D721Med (cell line): Measurements from ENCODE around the gene MICB.
A peak's percentile ranks its signal among the peaks of the same experiment; 100 is the strongest.
"Not testable (repeated sequence)": the region's sequence is repeated elsewhere in the genome, so short reads cannot be mapped to it uniquely, and the experiment has no call there.

Experiments
- DNase-seq: peaks from one replicate; pipeline ENCODE4 v3.0.0; 2011; ENCODE audit warnings: low spot score; ENCODE audit not compliant: insufficient read length
- FAIRE-seq: peaks from 2 replicates; lab custom pipeline; 2011; peaks lifted over from hg19 to GRCh38; lab: Jason Lieb, UNC
- CTCF ChIP-seq: IDR thresholded peaks from 2 replicates; pipeline ENCODE4 v1.5.1; 2012; ENCODE audit warnings: mild to moderate bottlenecking, control low read depth; ENCODE audit not compliant: insufficient read depth; ENCODE audit errors: missing control alignments

The MICB gene

GRCh38 chr6:31547727-31548543, 50.0 kb downstream of the MICB start:
- TF ChIP-seq CTCF = no peak
- DNase-seq = no peak
- no peak for FAIRE-seq

- no peak for TF ChIP-seq CTCF
Measured at GRCh38 chr6:31548544-31548873, 50.6 kb downstream of the MICB start.

GRCh38 chr6:31551371-31551770, 53.4 kb downstream of the MICB start:
- FAIRE-seq, DNase-seq: not testable (repeated sequence)
- TF ChIP-seq CTCF = peak; percentile 44

More at GRCh38 chr6:31548544-31548873, 50.6 kb downstream of the MICB start:
- DNase-seq (no peak), FAIRE-seq (no peak)

- TF ChIP-seq CTCF = no peak
- FAIRE-seq = no peak
Measured at GRCh38 chr6:31556307-31556706, 58.4 kb downstream of the MICB start.

GRCh38 chr6:31557443-31558317, 59.7 kb downstream of the MICB start:
- no peak for FAIRE-seq
- no peak for TF ChIP-seq CTCF
- DNase-seq = no peak

More at GRCh38 chr6:31556307-31556706, 58.4 kb downstream of the MICB start:
- DNase-seq = no peak

GRCh38 chr6:31558318-31558625, 60.3 kb downstream of the MICB start:
- no peak for FAIRE-seq
- no peak for TF ChIP-seq CTCF
- no peak for DNase-seq
